T-helper 9 cell (primary cell): ENCODE results near the gene CLASP2.
"Not testable (repeated sequence)": the region's sequence is repeated elsewhere in the genome, so short reads cannot be mapped to it uniquely, and the experiment has no call there.

Experiments used
- DNase-seq: peaks from one replicate; pipeline ENCODE4 v3.0.0-alpha.2; 2020
- total RNA-seq, 2 donors: gene quantifications; one replicate each; lab custom pipeline; 2026; lab: John Stamatoyannopoulos, UW

The CLASP2 gene
- total RNA-seq, result 73.4 to 110 reads per million in 2 donors

DNA sequence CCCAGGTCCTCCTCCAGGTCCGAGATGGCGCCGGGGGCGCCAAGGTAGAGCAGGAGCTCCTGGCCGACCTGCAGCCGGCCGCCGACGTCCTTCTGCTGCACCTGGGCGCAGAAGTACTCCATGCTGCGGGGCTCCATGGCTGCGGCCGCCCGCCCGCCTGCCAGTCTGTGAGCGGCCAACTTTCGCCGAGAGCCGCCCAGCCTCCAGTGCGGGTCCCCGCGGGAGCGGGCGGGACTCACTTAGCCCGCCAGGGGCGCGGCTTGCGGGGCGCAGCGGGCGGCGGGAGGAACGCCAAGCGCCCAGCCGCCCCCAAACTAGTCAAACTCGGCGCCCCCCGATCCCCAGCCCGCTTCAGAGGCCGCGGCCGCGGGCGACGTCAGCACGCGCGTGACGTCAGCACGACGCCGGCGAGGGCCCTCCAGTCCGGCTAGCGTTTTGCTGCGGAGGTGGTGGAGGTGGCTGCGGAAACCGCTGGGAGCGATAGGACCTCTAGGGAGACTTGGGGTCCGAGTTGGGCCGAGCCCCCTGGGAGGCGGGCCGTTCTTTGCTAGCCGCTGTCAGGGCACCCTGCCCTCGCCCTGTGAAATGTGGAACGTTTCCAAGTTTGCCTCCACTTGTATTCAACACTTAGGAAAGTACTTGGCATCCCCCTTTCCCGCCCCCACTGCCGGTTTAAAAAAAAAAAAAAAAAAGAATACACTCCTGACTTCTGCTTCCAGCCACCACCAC is at the start of gene CLASP2:
TSS of gene CLASP2 (minus strand) at position 389 of the 729 bp plus-strand sequence. CDS start at position 137, 252 bp downstream.
- DNase-seq, result peak; percentile 73

DNA sequence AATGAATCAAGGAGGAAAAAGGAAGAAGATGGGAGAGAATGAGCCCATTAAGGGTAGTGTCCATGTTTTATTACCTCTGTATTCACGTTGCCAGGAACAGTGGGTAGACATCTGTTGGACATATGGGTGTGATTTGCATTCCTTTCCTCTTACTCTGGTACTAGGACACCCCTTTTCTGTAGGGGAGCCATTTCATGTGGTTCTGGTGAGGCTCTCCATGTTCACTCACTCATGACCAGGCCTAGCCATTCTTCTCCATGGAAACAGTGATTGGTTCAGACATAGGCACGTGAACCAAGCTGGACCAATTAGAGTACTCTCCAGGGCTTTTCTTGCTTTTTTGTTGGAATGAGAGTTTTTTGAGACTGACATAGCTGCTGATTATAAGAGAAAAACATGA is 40.8 kb upstream of the CLASP2 start:
- DNase-seq, result no peak

DNA sequence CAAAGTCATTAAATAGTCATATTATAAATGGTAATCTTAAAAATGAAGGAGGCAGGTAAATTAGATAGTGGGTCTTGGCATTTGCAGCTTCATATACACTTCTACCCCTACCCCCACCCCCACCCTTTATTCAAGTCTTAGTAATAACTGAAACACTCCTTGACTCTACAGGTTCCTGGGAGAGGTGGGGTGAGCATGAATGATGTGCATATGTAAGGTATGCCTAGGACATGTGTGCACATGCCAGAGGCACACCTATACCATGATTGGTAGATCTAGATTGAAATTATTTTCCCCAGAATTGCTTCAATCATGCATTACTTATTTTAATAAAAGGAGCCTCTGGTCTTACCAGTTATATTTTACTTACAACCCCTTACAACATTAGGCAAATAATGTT is 40.2 kb upstream of the CLASP2 start:
- no peak for DNase-seq

- DNase-seq, result not testable (repeated sequence)
These were observed 36.3 kb upstream of the CLASP2 start for GRCh38 chr3:33754391-33754790.

GRCh38 chr3:33751336-33751735 is 33.3 kb upstream of the CLASP2 start:
- no peak for DNase-seq

DNA sequence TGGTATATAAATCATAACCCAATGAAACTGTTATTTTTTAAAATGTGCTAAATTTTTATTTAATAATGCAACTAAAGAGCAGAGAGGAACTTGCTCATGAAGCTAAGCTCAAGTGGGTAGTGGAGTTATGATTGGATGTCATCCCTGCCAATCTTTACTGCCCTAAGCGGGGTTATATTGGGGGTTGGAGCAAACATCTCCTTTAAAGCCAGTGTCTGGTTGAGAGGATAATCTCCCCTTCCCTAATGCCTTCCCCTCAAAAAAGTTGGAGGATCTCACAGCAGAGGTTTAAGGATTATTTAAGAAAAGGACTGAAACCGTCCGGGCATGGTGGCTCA is 32.1 kb upstream of the CLASP2 start:
- no peak for DNase-seq

DNA sequence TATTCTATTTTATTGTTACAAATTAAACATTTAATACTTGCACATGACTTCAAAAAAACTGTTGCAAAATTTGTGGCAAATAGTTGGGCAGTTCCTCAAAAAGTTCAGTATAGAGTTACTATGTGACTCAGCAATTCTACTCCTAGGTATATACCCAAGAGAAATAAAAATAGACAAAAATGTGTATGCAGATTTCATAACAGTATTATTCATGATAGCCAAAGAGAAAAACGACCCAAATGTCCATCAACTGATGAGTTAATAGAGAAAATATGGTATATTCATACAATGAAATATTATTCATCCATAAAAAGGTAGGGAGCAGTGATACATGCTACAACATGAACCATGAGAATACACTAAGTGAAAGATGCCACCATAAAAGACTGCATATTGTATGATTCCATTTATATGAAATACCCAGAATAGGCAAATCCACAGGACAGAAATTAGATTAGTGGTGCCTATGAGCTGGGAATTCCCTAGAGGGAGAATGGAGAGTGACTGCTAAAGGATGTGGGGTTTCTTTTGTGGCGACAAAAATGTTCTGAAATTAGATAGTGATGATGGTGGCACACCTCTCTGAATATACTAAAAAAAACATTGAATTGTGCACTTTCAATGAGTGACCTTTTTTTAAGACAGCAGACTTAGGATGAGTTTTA is 31.6 kb upstream of the CLASP2 start:
- DNase-seq, result no peak

DNA sequence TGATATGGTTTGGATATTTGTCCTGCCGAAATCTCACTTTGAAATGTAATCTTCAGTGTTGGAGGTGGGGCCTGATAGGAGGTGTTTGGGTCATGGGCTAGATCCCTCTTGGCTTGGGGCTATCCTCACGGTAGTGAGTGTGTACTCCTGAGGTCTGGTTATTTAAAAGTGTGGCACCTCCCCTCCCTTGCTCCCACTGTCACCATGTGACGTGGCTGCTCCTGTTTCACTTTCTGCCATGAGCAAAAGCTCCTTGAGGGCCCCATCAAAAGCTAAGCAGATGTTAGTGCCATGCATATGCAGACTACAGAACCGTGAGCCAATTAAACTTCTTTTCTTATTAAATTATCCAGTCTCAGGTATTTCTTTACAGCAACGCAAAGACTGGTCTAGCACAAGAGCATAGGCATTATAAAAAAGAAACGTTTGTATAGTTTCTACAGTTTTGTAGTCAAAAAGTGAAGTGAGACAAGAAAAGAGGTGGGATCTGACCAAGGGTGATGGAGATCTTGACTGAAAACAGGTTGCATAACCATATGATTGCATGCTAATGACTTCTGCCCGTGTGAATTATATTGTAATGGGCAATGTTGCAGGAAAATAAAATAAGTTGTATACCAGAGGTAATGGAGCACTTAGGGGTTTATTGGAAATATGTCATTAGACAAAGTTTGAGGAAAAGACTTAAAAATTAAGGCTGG is 28.5 kb upstream of the CLASP2 start:
- no peak for DNase-seq

- DNase-seq, result no peak
These were observed 19.1 kb upstream of the CLASP2 start for GRCh38 chr3:33737146-33737545.

DNA sequence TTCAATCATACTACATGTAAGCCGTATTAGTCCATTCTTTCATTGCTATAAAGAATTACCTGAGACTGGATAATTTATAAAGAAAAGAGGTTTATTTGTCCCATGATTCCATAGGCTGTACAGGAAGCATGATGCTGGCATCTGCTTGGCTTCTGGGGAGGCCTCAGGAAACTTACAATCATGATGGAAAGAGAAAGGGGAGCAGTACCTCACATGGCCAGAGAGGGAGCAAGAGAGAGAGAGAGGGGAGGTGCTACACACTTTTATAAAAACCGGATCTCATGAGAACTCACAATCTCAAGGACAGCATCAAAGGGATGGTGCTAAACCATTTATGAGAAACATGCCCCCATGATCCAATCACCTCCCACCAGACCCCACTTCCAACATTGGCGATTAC is 14.3 kb upstream of the CLASP2 start:
- DNase-seq, result no peak

DNA sequence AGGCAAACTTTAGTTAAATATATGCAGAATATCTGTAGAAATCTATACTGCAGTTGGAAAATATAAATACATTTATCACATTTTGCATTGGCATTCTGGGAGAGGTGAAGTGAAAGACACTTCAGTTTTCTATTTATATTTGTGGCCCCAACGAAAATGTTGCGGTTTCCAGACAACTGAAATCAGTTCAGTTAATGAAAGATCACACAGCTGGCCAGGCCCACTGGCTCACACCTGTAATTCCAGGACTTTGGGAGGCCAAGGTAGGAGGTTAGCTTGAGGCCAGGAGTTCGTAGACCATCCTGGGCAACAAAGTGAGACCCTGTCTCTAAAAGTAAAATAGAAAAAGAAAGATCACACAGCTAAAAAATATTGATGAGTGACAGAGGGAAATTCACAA is 11.9 kb upstream of the CLASP2 start:
- no peak for DNase-seq

- DNase-seq, result no peak
These were observed 6.2 kb upstream of the CLASP2 start for GRCh38 chr3:33724256-33724655.

DNA sequence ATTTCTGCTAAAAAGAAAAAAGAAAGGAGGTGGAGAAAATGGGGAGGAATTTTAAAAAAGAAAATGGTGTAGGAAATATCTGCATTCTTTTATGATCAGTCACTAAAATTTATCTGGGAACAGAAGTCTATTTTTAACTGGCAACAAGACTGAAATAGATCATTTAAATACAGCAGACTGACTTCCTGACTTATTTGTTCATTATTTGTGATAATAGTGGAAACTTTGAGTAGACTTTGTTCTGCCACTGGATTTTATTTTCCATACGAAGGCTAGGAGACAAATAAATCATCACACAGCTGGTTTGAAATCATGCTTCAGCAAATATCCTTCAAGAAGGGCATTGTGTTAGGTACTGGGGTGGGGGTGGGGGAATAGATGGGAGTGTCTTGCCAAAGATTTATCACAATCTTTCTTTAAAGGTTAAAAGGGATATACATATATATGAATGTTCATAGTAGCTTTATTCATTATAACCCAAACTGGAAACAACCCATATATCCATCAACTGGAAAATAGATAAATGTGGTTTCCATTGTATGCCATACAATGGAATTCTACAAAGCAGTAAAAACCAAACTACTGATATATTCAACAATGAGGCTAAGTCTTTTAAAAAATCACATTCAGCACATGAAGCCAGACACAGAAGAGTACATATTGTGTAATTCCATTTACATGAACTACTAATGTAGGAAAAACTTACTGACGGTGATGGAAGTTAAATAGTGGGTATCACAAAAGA is 4.7 kb upstream of the CLASP2 start:
- DNase-seq, result no peak

DNA sequence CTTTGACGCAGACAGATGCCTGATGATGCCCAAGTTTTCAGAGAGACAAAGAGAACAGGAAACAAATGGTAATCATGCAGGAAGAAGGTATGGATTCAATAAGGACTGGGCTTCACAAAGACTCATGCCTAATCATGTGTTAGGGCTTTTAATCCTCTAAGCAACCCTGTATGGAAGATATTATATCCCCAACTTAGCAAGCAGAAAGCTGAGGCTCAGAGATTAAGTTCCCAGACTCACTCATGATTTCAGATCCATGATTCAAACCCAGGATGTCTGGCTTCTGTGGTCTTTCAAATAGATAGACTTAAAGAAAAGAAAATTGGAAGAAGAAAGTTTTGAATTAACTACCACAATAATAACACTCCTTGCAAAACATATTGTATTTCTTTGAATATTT is 4.1 kb upstream of the CLASP2 start:
- DNase-seq, result no peak

- no peak for DNase-seq
These were observed 497 bp upstream of the CLASP2 start for GRCh38 chr3:33718595-33718907.

- DNase-seq, result no peak
These were observed 513 bp downstream of the CLASP2 start for GRCh38 chr3:33717616-33717865.

- no peak for DNase-seq
These were observed 1.8 kb downstream of the CLASP2 start for GRCh38 chr3:33716227-33716626.

DNA sequence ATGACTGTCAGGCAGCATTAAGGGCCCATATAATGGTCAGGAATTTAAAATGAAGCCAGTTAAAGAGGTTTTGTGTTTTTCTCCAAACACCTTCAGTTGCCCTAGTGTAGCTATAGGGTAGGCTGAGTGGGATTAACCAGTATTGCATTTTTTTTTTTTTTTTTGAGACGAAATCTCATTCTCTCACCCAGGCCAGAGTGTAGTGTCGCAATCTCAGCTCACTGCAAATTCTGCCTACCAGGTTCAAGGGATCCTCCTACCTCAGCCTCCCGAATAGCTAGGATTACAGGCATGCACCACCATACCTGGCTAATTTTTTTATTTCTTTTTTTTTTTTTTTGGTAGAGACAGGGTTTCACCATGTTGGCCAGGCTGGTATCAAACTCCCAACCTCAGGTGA is 7.0 kb downstream of the CLASP2 start:
- no peak for DNase-seq

GRCh38 chr3:33706056-33706455 is 12.0 kb downstream of the CLASP2 start:
- DNase-seq, result no peak

DNA sequence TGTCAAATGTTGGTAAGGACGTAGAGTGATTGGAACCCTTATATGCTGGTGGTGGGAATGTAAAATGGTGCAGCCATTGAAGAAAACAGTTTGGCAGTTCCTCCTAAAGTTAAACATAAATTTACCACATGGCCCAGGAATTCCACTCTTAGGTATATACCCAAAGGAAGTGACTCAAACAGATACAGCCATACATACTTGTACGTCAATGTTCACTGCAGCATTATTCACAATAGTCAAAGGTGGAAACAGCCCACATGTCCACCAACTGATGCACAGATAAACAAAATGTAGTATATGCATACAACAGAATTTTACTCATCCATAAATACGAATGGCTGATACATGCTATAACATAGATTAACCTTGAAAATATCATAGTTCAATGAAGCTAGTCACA is 13.2 kb downstream of the CLASP2 start:
- no peak for DNase-seq

GRCh38 chr3:33699275-33699674 is 18.8 kb downstream of the CLASP2 start:
- DNase-seq, result no peak

- DNase-seq, result no peak
These were observed 23.1 kb downstream of the CLASP2 start for GRCh38 chr3:33694944-33695343.

DNA sequence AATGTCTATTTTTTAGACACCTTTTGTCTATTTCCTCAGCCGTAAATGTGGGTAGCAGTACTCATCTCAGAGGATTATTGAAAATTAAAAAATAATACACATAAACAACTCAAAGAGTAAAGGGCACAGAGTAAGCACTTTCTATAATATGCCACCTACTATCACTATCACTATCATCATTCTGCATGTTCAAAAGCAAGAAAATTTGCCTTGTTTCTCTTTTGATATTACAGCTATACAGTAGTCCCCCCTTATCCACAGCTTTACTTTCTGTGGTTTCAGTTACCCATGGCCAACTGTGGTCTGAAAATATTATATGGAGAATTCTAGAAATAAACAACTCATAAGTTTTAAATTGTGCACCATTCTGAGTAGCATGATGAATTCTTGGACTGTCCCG is 27.7 kb downstream of the CLASP2 start:
- DNase-seq, result no peak
